ENCODE results near the gene LRFN3.
"Not testable (repeated sequence)": the region's sequence is repeated elsewhere in the genome, so short reads cannot be mapped to it uniquely, and the experiment has no call there.

LRFN3 gene

GRCh38 chr19:35908010-35908441 is 28.1 kb upstream of the LRFN3 start, which contains the start of gene TYROBP:
Gene TYROBP (minus strand): TSS chr19:35908295. CDS start chr19:35908228, 67 bp downstream.
- DNase-seq = no peak

- no peak for DNase-seq
These were observed 27.0 kb upstream of the LRFN3 start for GRCh38 chr19:35908973-35909683.

GRCh38 chr19:35909684-35910035 is 26.5 kb upstream of the LRFN3 start:
- DNase-seq = no peak

GRCh38 chr19:35910355-35910754 is 25.8 kb upstream of the LRFN3 start:
- not testable (repeated sequence) for DNase-seq

GRCh38 chr19:35911173-35911572 is 25.0 kb upstream of the LRFN3 start:
- DNase-seq = no peak

- DNase-seq = no peak
These were observed 24.4 kb upstream of the LRFN3 start for GRCh38 chr19:35911790-35912189.

- DNase-seq = no peak
These were observed 22.6 kb upstream of the LRFN3 start for GRCh38 chr19:35913589-35913988.

- no peak for DNase-seq
These were observed 20.7 kb upstream of the LRFN3 start for GRCh38 chr19:35915443-35915842.

- no peak for DNase-seq
These were observed 16.9 kb upstream of the LRFN3 start for GRCh38 chr19:35919306-35919705.

GRCh38 chr19:35921012-35921411 is 15.2 kb upstream of the LRFN3 start:
- DNase-seq = no peak

- DNase-seq = no peak
These were observed 10.7 kb upstream of the LRFN3 start for GRCh38 chr19:35925501-35925900.

- no peak for DNase-seq
These were observed 7.7 kb upstream of the LRFN3 start for GRCh38 chr19:35928507-35928906.

GRCh38 chr19:35929876-35930275 is 6.3 kb upstream of the LRFN3 start:
- DNase-seq = no peak

GRCh38 chr19:35931161-35931873 is 4.9 kb upstream of the LRFN3 start:
- peak; percentile 99 for DNase-seq

GRCh38 chr19:35931874-35932202 is 4.3 kb upstream of the LRFN3 start:
- DNase-seq = no peak

GRCh38 chr19:35932291-35932936 is 3.8 kb upstream of the LRFN3 start:
- no peak for DNase-seq

- no peak for DNase-seq
These were observed 629 bp downstream of the LRFN3 start for GRCh38 chr19:35936738-35937268.

- no peak for DNase-seq
These were observed 1.4 kb downstream of the LRFN3 start for GRCh38 chr19:35937345-35938281.

GRCh38 chr19:35938282-35939224 is 2.4 kb downstream of the LRFN3 start:
- no peak for DNase-seq

GRCh38 chr19:35939307-35940077 is 3.3 kb downstream of the LRFN3 start:
- no peak for DNase-seq

All from fibroblast of skin of right biceps (primary cell).